Peyer's patch (tissue), 4 donors: ENCODE measurements around the gene IL22RA1.

Experiments used
- CTCF ChIP-seq, 6 experiments: fragments of 450-650 bp in 4 of 6; fragments of 200-600 bp in 2 of 6; sonication (generic) in 1 of 6; IDR thresholded peaks; one replicate each; pipeline ENCODE4 v1.5.1; 2017 to 2019; ENCODE audit warnings: antibody characterized with exemption in 6 of 6, mild to moderate bottlenecking in 3 of 6, moderate library complexity in 1 of 6
- POLR2A ChIP-seq, 2 donors: fragments of 450-650 bp; IDR thresholded peaks; one replicate each; pipeline ENCODE4 v1.5.1; 2017; ENCODE audit warnings: antibody characterized with exemption in 2 of 2, mild to moderate bottlenecking in 2 of 2, moderate library complexity in 2 of 2

GRCh38 chr1:24108334-24109165 is 34.4 kb downstream of the IL22RA1 start:
- no peak for TF ChIP-seq CTCF (IDR thresholded peaks at IDR 0.05)
- TF ChIP-seq POLR2A (IDR thresholded peaks at IDR 0.05): peak; percentile 14 to 64
